CD14-positive monocyte (primary cell): ENCODE measurements around the gene INPP5J. TPM values are rescaled to one million over a fixed set of nuclear protein-coding genes. Genes with fewer than 3 reads are reported as not detected.
"Not testable (repeated sequence)": the region's sequence is repeated elsewhere in the genome, so short reads cannot be mapped to it uniquely, and the experiment has no call there.

Experiments used
- DNase-seq, 3 donors: peaks; one replicate each; pipeline ENCODE4 v3.0.0-alpha.2; 2011 to 2022
- H2AFZ ChIP-seq: 2 replicates; pipeline ENCODE4 v1.6.0; 2012; ENCODE audit warnings: mild to moderate bottlenecking, low read depth, low read length, inconsistent platforms; ENCODE audit not compliant: insufficient read depth, poor library complexity, severe bottlenecking
- H3K27ac ChIP-seq, 2 donors: 1 replicate in 1 of 2; 2 replicates in 1 of 2; pipeline ENCODE4 v1.5.1; 2012 to 2013; ENCODE audit warnings: low read length in 2 of 2, control low read depth in 1 of 2, inconsistent platforms in 1 of 2, low read depth in 1 of 2, mild to moderate bottlenecking in 1 of 2
- H3K27me3 ChIP-seq, 2 donors: one replicate each; pipeline versions ENCODE4 v1.6.0 to v1.6.1; 2011 to 2013; ENCODE audit warnings: low read length in 2 of 2; ENCODE audit not compliant: control insufficient read depth in 2 of 2, insufficient read depth in 2 of 2
- H3K36me3 ChIP-seq, 2 donors: replicated peaks in 1 of 2; 1 replicate in 1 of 2; 2 replicates in 1 of 2; pipeline versions ENCODE4 v1.5.1 to v1.6.1; 2012 to 2013; ENCODE audit warnings: low read length in 2 of 2, control low read depth in 1 of 2, inconsistent platforms in 1 of 2, mild to moderate bottlenecking in 1 of 2; ENCODE audit not compliant: insufficient read depth in 2 of 2, control insufficient read depth in 1 of 2
- H3K4me1 ChIP-seq, 2 donors: 1 replicate in 1 of 2; 2 replicates in 1 of 2; pipeline versions ENCODE4 v1.5.1 to v1.6.1; 2012 to 2013; ENCODE audit warnings: low read length in 2 of 2, control low read depth in 1 of 2, inconsistent platforms in 1 of 2, mild to moderate bottlenecking in 1 of 2, moderate library complexity in 1 of 2; ENCODE audit not compliant: insufficient read depth in 2 of 2, control insufficient read depth in 1 of 2
- H3K4me2 ChIP-seq: replicated peaks from 2 replicates; pipeline ENCODE3; 2012; ENCODE audit warnings: low read length, moderate library complexity, mild to moderate bottlenecking; ENCODE audit not compliant: poor library complexity, severe bottlenecking; ENCODE audit errors: extremely low read depth
- H3K4me3 ChIP-seq, 3 experiments: fragments of 200-600 bp in 1 of 3; sonication (generic) in 1 of 3; replicated peaks in 1 of 3; 1 replicate in 2 of 3; 2 replicates in 1 of 3; pipeline ENCODE4 v1.5.1; 2011 to 2013; ENCODE audit warnings: low read length in 3 of 3, mild to moderate bottlenecking in 3 of 3, control low read depth in 2 of 3, low read depth in 2 of 3, inconsistent platforms in 1 of 3, moderate library complexity in 1 of 3
- H3K79me2 ChIP-seq: 2 replicates; pipeline ENCODE4 v1.6.0; 2012; ENCODE audit warnings: mild to moderate bottlenecking, control low read depth, inconsistent platforms, low read length, moderate library complexity; ENCODE audit not compliant: insufficient read depth
- H3K9ac ChIP-seq: 2 replicates; pipeline ENCODE4 v1.6.0; 2017; ENCODE audit warnings: low read length, mild to moderate bottlenecking; ENCODE audit not compliant: insufficient read depth, poor library complexity, severe bottlenecking
- H3K9me3 ChIP-seq, 2 donors: replicated peaks in 1 of 2; 1 replicate in 1 of 2; 2 replicates in 1 of 2; pipeline versions ENCODE4 v1.5.1 to v1.6.1; 2012 to 2013; ENCODE audit warnings: low read length in 2 of 2, control low read depth in 1 of 2; ENCODE audit not compliant: control insufficient read depth in 1 of 2, insufficient read depth in 1 of 2
- H4K20me1 ChIP-seq: 2 replicates; pipeline ENCODE4 v1.6.0; 2012; ENCODE audit warnings: mild to moderate bottlenecking, low read length, control low read depth, moderate library complexity; ENCODE audit not compliant: insufficient read depth
- H3K27ac Mint-ChIP-seq, 7 donors: one replicate each; pipeline ENCODE4 v1.8.0; 2020; ENCODE audit warnings: mild to moderate bottlenecking in 7 of 7, mixed read lengths in 7 of 7, moderate library complexity in 6 of 7, inconsistent platforms in 2 of 7
- H3K27me3 Mint-ChIP-seq, 3 donors: one replicate each; pipeline ENCODE4 v1.8.0; 2021 to 2022; ENCODE audit warnings: low read depth in 3 of 3, mild to moderate bottlenecking in 3 of 3, mixed read lengths in 3 of 3, moderate library complexity in 3 of 3, inconsistent platforms in 1 of 3
- H3K36me3 Mint-ChIP-seq, 2 donors: one replicate each; pipeline ENCODE4 v1.8.0; 2020; ENCODE audit warnings: mixed read lengths in 2 of 2, inconsistent platforms in 1 of 2, mild to moderate bottlenecking in 1 of 2
- H3K4me1 Mint-ChIP-seq: one replicate; pipeline ENCODE4 v1.8.0; 2020; ENCODE audit warnings: mild to moderate bottlenecking, mixed read lengths
- H3K4me3 Mint-ChIP-seq, 2 donors: one replicate each; pipeline ENCODE4 v1.8.0; 2020; ENCODE audit warnings: mild to moderate bottlenecking in 2 of 2, mixed read lengths in 2 of 2, moderate library complexity in 1 of 2
- H3K9me3 Mint-ChIP-seq, 7 donors: one replicate each; pipeline ENCODE4 v1.8.0; 2020 to 2022; ENCODE audit warnings: mixed read lengths in 7 of 7, mild to moderate bottlenecking in 6 of 7, moderate library complexity in 6 of 7, inconsistent platforms in 2 of 7
- CTCF ChIP-seq: fragments of 200-600 bp; IDR thresholded peaks from one replicate; pipeline ENCODE4 v1.8.0; 2022; ENCODE audit warnings: antibody characterized with exemption, mild to moderate bottlenecking
- WGBS: methylation state at CpG from one replicate; pipeline ENCODE4 v1.1.5; 2013; ENCODE audit warnings: missing lambda C conversion rate; ENCODE audit not compliant: insufficient coverage; 5-methylcytosine and 5-hydroxymethylcytosine counted together
- intact Hi-C, 2 donors: fragments of 100-400 bp; cut with micrococcal nuclease; formaldehyde crosslinking; loops; one replicate each; pipeline versions ENCODE4 v1.15.0 to v1.15.1; 2023
- polyA plus RNA-seq, 3 donors: library from polyadenylated mRNA; depleted of rRNA in 1 of 3; unstranded in 2 of 3; stranded (reverse) in 1 of 3; fragments of 300-500 nt in 2 of 3; fragments of >200 nt in 1 of 3; fragmentation: Illumina TruSeq in 2 of 3; gene quantifications; 1 replicate in 2 of 3; 2 replicates in 1 of 3; pipeline ENCODE4 v1.2.3, GENCODE V29; 2012 to 2021

INPP5J gene
- polyA plus RNA-seq, 3 donors, result 0.03 TPM; not detected in 2

DNA sequence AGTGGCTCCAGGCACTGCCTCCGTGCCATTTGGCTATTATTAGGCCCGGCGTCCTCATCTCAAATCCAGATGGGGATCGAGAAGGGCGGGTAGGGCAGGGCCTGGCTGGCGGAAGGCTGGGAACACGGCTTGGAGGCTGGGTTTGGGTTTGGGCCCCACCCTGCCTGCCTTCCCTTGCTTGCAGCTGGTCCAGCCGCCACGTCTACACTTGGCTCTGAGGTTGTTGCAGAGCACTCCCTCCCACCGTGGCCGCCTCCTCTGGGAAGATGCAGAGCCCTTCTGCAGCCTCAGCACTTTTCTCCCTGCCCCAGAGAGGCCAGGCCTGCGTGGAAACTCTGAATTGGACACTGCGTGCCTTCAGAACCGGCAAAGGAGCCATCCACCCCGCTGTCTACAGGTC, 46.8 kb upstream of the INPP5J start:
- H3K9ac ChIP-seq, result no peak overlapping the region
- no peak for DNase-seq

DNA sequence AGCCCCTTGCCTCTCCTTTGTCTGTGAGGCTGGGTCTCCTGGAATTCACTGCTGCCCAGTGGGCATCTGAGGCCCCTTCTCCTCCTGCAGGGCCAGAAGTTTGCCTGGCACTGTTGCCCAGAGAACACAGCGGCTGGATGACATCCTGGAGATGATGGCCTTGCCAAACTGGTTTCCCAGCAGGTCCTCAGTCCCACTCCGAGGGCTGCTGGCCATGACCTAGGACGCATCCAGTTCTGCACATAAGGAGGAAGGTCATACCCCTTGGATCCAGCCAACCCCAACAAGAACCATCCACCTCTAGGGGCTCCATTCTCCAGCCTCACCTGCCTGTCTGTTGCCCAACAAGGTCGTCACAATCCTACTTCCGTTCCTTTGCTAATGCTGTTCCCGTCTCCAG, 45.1 kb upstream of the INPP5J start:
- Mint-ChIP-seq H3K27ac (no peak overlapping the region), H3K27me3 (peaks cover 3 to 6% (median 6%) of the 10 kb centered on the region in 3 donors), H3K36me3 (no peaks in the 10 kb centered on the region), H3K9me3 (no peaks in the 10 kb centered on the region), H3K4me3 (no peak overlapping the region), H3K4me1 (peaks cover 25% of the 10 kb centered on the region)
- Histone ChIP-seq H3K4me1 (peaks cover 22 to 25% of the 10 kb centered on the region in 2 donors), H3K27me3 (no peaks in the 10 kb centered on the region), H2AFZ (no peak overlapping the region), H3K9ac (no peak overlapping the region), H3K4me2 (no peak overlapping the region), H3K4me3 (no peak overlapping the region), H3K9me3 (no peaks in the 10 kb centered on the region), H3K79me2 (peaks cover 9% of the 10 kb centered on the region), H3K36me3 (no peaks in the 10 kb centered on the region), H4K20me1 (no peaks in the 10 kb centered on the region), H3K27ac (no peak overlapping the region)
- no peak for TF ChIP-seq CTCF
- intact Hi-C loops, result no loop called here
- 93% methylated on average over 3 of the region's 6 CpGs for WGBS
- DNase-seq, result no peak

More for the DNA sequence above, 46.8 kb upstream of the INPP5J start:
- TF ChIP-seq CTCF, result no peak
- Histone ChIP-seq H3K9me3 (no peaks in the 10 kb centered on the region), H3K4me3 (no peak overlapping the region), H3K79me2 (no peaks in the 10 kb centered on the region), H3K4me2 (no peak overlapping the region), H4K20me1 (no peaks in the 10 kb centered on the region), H3K27me3 (no peaks in the 10 kb centered on the region), H3K36me3 (no peaks in the 10 kb centered on the region), H2AFZ (no peak overlapping the region), H3K27ac (no peak overlapping the region), H3K4me1 (peaks cover 7% of the 10 kb centered on the region in 2 donors)
- no peak overlapping the region for H3K4me3 Mint-ChIP-seq
- intact Hi-C loops, result no loop called here
- 96% methylated on average over 10 of the region's 15 CpGs for WGBS
- H3K4me1 Mint-ChIP-seq, result peaks cover 9% of the 10 kb centered on the region
- H3K27ac Mint-ChIP-seq, result no peak overlapping the region
- no peaks in the 10 kb centered on the region for H3K36me3 Mint-ChIP-seq
- no peaks in the 10 kb centered on the region for H3K9me3 Mint-ChIP-seq
- H3K27me3 Mint-ChIP-seq, result peaks cover 3 to 6% (median 6%) of the 10 kb centered on the region in 3 donors

DNA sequence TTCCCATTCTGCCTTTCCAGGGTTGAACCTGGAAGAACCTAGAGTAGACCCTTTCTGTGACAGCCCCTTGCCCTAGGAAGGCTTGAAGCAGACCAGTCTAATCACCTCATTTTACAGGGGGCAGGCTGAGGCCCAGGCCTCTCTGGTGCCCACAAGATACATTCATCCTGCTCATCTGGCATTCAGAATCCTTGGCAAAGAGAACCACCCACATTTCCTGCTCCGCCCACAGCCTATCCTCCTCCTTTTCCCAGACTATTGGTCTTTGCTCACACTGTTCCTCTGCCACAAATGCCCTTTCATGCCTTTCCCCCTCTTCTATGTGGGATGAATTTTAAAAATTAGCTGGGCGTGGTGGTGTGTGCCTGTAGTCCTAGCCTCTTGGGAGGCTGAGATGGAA, 44.4 kb upstream of the INPP5J start:
- H3K4me2 ChIP-seq, H2AFZ ChIP-seq, intact Hi-C loops, H3K4me3 ChIP-seq, H3K4me3 Mint-ChIP-seq, H3K27me3 Mint-ChIP-seq, H3K36me3 Mint-ChIP-seq, H3K79me2 ChIP-seq, H4K20me1 ChIP-seq, H3K9ac ChIP-seq, DNase-seq, H3K9me3 Mint-ChIP-seq, H3K27me3 ChIP-seq, H3K27ac Mint-ChIP-seq, H3K36me3 ChIP-seq, H3K27ac ChIP-seq, H3K9me3 ChIP-seq: not testable (repeated sequence)
- no CpG with 5 or more reads among the region's 2 CpGs for WGBS
- peaks cover 29% of the 10 kb centered on the region for H3K4me1 Mint-ChIP-seq
- H3K4me1 ChIP-seq, result peaks cover 25 to 30% of the 10 kb centered on the region in 2 donors
